ENCODE data around the gene PUS7L. TPM values are rescaled to one million over a fixed set of nuclear protein-coding genes. Genes with fewer than 3 reads are reported as not detected.

PUS7L gene
- total RNA-seq, 1 experiment from 2014 or later, result 14.4 TPM

- no peak overlapping the region for H3K18ac ChIP-seq (ENCODE audit: insufficient read length, low read depth, low read length)
These were observed 31.4 kb upstream of the PUS7L start for GRCh38 chr12:43789941-43790340.

More at GRCh38 chr12:43789941-43790340, 31.4 kb upstream of the PUS7L start:
- Histone ChIP-seq H4K20me1 (ENCODE audit: control insufficient read depth, insufficient read depth, insufficient read length) (no peaks in the 10 kb centered on the region), H2BK120ac (ENCODE audit: low read depth, low read length, poor library complexity, severe bottlenecking) (no peak overlapping the region), H3K14ac (ENCODE audit: insufficient read depth, low read length) (no peak overlapping the region), H3K4me1 (ENCODE audit: insufficient read depth, low read length) (no peaks in the 10 kb centered on the region), H3K79me2 (ENCODE audit: insufficient read depth, low read length) (no peaks in the 10 kb centered on the region), H3K23ac (ENCODE audit: insufficient read length, low read depth, low read length) (no peak overlapping the region), H2BK12ac (ENCODE audit: insufficient read length, low read depth, low read length) (no peak overlapping the region), H2BK20ac (ENCODE audit: low read depth, low read length, poor library complexity, severe bottlenecking) (no peak overlapping the region), H3K9me3 (ENCODE audit: control insufficient read depth, low read depth, low read length) (no peaks in the 10 kb centered on the region), H3K27ac (ENCODE audit: insufficient read length, low read depth, low read length) (no peak overlapping the region), H3K9ac (ENCODE audit: extremely low read depth, insufficient read length, low read length) (no peak overlapping the region), H4K91ac (ENCODE audit: insufficient read length, low read depth, low read length) (no peak overlapping the region), H3K4me2 (ENCODE audit: insufficient read depth, insufficient read length, low read length) (no peak overlapping the region), H4K5ac (ENCODE audit: insufficient read length, low read depth, low read length) (no peak overlapping the region), H2AK5ac (ENCODE audit: insufficient read length, low read length) (no peak overlapping the region), H2AFZ (ENCODE audit: low read length) (no peak overlapping the region), H3K27me3 (ENCODE audit: insufficient read depth, low read length) (no peaks in the 10 kb centered on the region), H2BK15ac (ENCODE audit: low read depth, low read length) (no peak overlapping the region), H2BK5ac (ENCODE audit: insufficient read length, low read length) (no peak overlapping the region), H3K56ac (ENCODE audit: insufficient read length, low read depth, low read length) (no peak overlapping the region), H4K8ac (replicated peaks; ENCODE audit: insufficient read length, low read depth, low read length) (no peak overlapping the region), H3T11ph (ENCODE audit: low read length) (no peak overlapping the region), H3K79me1 (ENCODE audit: insufficient read depth, low read depth, low read length, poor library complexity, severe bottlenecking) (no peaks in the 10 kb centered on the region), H3K4ac (ENCODE audit: low read depth, low read length) (no peak overlapping the region), H3K23me2 (ENCODE audit: insufficient read length, low read depth, low read length, poor library complexity, severe bottlenecking) (no peaks in the 10 kb centered on the region)
- H3K27me3 Mint-ChIP-seq (ENCODE audit: low read depth), result no peaks in the 10 kb centered on the region
- H3K27ac Mint-ChIP-seq, result no peak overlapping the region
- H3K9me3 Mint-ChIP-seq, result no peaks in the 10 kb centered on the region
- TF ChIP-seq, protein P1, sequence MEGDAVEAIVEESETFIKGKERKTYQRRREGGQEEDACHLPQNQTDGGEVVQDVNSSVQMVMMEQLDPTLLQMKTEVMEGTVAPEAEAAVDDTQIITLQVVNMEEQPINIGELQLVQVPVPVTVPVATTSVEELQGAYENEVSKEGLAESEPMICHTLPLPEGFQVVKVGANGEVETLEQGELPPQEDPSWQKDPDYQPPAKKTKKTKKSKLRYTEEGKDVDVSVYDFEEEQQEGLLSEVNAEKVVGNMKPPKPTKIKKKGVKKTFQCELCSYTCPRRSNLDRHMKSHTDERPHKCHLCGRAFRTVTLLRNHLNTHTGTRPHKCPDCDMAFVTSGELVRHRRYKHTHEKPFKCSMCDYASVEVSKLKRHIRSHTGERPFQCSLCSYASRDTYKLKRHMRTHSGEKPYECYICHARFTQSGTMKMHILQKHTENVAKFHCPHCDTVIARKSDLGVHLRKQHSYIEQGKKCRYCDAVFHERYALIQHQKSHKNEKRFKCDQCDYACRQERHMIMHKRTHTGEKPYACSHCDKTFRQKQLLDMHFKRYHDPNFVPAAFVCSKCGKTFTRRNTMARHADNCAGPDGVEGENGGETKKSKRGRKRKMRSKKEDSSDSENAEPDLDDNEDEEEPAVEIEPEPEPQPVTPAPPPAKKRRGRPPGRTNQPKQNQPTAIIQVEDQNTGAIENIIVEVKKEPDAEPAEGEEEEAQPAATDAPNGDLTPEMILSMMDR (conservative IDR thresholded peaks at IDR 0.05), result no peak
- peaks cover 0 to 6% (median 0%) of the 10 kb centered on the region in 3 experiments; a peak in 3 of 7 replicates for H3K36me3 Mint-ChIP-seq (ENCODE audit: insufficient read depth in 1 of 3, low read depth in 3 of 3)
- no peak for DNase-seq
- no peaks in the 10 kb centered on the region for H3K4me1 Mint-ChIP-seq
- no peak overlapping the region for H3K4me3 Mint-ChIP-seq

Data from H9 (cell line).